Activated T-cell treated with anti-CD3 and anti-CD28 coated beads for 48 hours (primary cell): ENCODE data around the gene DNAJC19.
"Not testable (repeated sequence)": the region's sequence is repeated elsewhere in the genome, so short reads cannot be mapped to it uniquely, and the experiment has no call there.

Experiments
- DNase-seq: peaks from one replicate; pipeline ENCODE4 v3.0.0-alpha.2; 2020; ENCODE audit warnings: low read depth

DNAJC19 gene

DNA sequence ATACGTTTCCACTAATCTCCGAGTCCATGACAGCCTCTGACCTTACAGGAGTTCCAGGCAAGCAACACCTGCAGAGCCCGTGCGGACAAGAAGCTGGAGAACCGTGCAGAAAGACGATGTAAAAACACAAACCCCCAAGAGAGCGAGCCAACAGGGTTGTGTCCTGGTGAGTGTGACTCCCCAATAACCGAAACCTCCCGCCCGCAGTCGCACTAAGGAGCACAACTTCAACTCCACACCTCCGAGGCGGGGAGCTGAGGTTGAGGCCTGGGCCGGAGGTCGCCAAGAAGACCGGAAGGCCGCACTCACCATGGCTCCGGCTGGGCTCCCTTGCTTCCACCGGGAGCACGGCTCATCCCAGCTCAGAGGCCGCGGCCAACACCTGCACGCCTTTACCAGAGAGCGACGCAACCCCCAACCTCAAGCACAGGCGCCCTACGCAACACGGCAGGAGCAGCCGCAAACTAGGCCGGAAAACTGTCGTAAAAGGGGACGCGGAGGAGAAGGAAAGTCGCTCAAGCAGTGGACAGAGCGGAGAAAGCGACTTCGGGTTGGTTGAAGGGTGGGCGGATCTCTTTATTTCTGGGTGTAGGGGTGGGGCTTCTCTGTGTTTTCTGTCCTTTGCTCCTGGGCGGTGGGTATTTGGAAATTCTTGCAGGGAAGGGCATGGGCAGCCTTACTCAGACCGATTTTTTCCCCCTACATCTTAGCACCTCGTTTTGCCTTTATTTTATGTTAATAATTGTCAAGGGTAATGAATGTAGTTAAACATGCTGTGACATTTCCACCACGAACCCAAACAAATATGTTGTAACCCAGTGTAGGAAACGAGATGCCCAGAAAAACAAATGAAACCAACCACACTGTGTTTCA lies at the start of gene DNAJC19:
Gene DNAJC19, minus strand, starts transcription at position 446 of the 873 bp plus-strand sequence. Its CDS starts 134 bp downstream, at position 312.
- DNase-seq: peak; percentile 81

DNA sequence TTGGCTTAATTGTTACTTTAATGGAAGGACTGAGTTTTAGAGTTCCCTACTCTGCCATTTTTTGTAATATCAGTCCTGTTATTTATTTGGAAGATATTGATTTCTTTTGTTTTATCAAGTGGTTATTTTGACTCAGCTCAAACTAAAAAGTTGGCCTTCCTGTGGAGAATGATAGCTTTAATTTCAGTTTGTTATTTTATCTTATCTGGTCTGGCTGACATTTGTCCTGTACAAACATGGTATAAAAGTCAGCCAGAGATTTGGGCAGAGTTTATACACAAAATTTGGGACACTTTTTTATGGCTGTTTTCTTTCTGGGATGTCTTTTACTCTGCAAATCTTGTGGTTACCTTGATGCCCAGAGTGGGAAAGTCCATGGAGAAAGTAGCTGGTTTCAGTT lies 41.4 kb upstream of the DNAJC19 start:
- DNase-seq: no peak

DNA sequence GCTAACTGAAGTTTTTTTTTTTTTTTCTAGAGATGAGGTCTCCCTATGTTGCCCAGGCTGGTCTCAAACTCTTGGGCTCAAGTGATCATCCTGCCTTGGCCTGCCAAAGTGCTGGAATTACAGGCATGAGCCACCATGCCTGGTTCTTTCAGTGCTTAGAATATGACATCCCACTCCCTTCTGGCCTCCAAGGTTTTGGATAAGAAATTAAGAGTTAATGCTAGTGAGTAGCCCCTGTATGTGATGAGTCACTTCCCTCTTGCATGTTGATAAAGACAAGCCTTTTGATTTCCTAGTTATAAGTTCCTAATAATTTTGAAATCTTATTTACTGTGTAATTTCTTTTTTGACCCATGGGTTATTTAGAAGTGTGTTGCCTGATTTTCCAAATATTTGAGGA lies 35.7 kb upstream of the DNAJC19 start:
- no peak for DNase-seq

DNA sequence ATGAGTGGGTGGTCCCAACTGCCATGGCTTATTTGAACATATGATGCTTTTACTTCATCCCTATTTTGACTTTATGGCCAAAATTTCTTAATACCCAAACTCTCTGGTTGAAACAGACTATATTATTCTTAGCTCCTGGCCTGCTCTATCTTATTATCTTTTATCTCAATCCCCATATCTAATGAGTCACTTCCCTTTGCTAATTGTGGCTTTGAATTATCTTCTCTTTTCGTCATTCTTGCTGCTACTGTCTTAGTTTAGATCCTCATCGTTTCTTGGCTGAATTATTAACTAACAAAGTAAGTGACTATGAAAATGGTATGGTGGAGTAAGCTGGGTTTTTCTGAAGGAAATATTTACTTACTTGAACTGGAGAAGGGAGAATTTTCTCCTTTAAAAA lies 28.2 kb upstream of the DNAJC19 start:
- no peak for DNase-seq

DNA sequence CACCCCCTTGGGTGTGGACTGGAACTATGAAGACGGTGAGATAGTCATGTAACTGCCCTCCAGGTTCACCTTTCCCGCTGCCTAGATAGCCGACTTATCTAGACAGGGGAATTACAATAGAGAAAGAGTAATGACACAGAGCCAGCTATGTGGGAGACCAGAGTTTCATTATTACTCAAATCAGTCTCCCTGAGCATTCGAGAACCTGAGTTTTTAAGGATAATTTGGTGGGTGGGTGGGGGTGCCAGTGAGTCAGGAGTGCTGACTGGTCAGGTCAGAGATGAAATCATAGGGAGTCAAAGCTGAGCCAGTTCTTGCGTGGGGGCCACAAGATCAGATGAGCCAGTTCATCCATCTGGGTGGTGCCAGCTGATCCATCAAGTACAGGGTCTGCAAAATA lies 19.7 kb upstream of the DNAJC19 start:
- DNase-seq: peak; percentile 21

DNA sequence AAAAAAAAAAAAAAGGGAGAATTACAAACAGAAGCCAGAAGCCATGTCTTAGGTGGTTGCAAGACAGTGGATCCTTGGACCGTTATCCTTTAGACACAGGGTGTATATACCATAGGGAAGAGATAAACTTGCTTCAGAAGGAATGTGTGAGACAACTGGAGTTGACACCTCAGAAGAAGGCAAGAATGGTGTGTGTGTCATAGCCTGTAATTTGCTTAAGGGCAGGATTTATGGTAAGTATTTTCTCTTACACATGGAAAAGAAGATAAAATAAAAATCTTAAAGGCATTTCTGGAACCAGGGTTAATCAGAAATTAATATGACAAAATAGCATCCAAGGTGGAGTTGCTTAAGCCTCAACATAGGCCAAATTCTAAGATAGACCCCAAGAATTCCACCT lies 19.3 kb upstream of the DNAJC19 start:
- DNase-seq: no peak

DNA sequence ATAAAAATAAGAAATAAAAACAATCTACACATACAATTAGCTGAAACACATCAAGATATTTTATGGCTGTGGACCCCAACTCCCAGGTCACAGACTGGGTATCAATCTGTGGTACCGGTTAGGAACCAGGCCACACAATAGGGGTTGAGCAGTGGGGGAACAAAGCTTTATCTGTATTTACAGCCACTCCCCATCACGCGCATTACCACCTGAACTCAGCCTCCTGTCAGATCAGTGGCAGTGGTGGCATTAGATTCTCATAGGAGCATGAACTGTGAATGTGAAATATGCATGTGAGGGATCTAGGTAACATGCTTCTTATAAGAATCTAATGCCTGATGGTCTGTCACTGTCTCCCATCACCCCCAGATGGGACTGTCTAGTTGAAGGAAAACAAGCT lies 17.7 kb upstream of the DNAJC19 start:
- no peak for DNase-seq

DNA sequence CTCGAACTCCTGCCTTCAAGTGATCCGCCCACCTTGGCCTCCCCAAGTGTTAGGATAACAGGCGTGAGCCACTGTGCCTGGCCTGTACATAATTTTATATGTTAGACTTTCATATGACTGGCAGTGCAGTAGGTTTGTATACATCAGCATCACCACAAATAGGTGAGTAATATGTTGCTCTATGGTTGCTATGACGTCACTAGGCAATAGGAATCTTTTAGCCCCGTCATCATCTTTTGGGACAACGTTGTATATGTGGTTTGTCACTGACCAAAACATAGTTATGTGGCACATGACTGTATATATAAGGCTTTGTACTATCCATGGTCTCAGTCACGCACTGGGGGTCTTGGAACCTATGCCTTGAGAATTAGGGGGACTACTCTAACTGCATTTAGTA lies 17.0 kb upstream of the DNAJC19 start:
- DNase-seq: no peak

DNA sequence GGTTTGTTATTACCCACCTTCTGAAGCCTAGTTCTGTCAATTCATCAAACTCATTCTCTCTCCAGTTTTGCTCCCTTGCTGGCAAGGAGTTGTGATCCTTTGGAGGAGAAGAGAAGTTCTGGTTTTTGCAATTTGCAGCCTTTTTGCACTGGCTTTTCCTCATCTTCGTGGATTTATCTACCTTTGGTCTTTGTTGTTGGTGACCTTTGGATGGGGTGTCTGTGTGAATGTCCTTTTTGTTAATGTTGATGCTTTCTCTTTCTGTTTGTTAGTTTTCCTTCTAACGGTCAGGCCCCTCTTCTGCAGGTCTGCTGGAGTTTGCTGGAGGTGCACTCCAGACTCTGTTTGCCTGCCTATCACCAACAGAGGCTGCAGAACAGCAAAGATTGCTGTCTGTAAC lies 13.9 kb upstream of the DNAJC19 start:
- not testable (repeated sequence) for DNase-seq

DNA sequence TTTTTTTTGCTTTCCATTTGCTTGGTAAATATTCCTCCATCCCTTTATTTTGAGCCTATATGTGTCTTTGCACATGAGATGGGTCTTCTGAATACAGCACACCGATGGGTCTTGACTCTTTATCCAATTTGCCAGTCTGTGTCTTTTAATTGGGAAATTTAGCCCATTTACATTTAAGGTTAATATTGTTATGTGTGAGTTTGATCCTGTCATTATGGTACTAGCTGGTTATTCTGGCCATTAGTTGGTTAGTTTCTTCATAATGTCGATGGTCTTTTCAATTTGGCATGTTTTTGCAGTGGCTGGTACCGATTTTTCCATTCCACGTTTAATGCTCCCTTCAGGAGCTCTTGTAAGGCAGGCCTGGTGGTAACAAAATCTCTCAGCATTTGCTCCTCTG lies 12.8 kb upstream of the DNAJC19 start:
- DNase-seq: not testable (repeated sequence)

DNA sequence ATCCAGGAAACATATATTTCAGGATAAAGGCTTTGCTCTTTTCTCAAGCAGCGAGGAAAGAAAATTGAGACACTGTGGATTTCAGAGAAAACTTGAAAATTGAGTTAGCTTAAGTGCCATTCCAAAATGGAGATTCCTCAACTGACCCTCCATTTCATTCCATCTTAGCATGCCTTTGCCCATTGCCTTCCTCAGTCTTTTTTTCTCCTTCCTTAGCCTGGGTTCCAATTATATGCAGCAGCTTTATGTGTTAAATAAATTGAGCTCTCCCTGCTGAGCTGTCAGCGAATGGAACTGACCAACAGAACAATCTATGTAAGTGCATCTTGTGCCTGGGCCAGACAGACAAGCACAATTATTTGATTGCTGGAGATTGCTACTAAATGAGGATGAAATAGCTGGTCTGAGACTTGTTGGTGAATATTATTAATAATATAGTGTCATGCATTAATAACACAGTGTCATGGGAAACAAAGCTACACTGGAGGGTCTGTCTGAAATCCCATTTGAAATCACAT lies 6.9 kb upstream of the DNAJC19 start:
- DNase-seq: no peak

DNA sequence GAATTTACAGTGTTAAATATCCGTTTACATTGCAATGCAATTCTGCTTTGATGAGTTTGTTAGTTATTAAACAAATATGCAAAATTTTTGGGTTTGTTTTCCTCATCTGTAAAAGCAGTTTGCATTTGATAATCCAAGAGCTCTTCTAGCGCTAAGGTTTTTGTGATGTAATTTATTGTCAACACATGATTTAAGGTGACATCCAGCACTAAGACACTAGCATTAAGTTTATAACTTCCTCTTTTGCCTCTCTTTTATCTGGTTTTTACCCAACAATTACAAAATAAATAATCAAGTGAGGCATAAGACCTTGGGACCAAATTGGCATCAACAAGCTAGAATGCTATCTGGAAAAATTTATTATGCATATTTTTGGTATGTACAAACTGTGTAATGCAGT lies 969 bp upstream of the DNAJC19 start:
- DNase-seq: no peak

DNA sequence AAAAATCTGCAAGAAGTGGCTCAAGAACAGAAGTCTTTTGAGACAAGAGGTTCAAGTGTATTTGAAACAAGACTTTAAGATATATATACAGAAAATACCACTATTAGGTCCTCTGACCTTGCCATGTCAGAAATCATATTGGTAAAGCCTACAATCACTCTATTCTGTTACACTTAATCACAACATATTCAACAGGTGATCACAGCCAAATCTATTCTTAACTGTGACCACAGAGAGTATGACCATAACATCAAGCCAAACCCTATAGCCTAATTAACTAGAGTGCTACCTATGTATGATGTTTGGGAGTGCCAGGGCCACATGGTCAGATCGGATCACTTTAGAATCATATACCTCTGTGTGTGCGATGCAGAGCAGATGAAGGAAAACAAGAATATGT lies 2.2 kb downstream of the DNAJC19 start:
- no peak for DNase-seq

DNA sequence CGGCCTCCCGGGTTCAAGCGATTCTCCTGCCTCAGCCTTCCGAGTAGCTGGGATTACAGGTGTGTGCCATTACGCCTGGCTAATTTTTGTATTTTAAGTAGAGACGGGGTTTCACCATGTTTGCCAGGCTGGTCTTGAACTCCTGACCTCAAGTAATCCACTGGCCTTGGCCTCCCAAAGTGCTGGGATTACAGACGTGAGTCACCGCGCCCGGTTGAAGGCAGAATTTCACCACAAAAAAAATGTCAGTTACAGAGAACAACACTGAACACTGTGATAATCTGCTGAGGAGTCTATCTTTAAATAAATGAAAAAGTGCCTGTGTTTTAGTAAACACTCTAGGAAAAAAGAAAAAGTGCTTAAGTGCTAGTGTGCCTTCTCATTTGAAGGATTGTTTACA lies 3.2 kb downstream of the DNAJC19 start:
- DNase-seq: not testable (repeated sequence)

DNA sequence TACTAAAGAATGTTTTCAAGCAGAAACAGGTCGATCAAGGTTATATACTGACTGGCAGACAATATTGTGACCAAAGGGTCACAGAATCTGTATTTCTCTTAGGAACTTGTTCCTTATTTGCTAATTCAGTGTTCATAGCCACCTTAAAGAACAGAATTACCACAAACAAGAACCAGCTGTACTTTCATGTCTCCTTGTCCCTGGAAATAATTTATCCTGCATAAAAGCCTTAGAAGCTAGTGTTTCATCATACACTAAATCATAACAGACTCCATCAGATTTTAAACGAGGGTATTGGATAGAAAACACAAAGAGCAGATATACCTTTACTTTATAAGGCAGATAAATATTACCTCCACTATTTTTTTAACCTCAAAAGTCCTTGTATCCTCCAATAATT lies 6.4 kb downstream of the DNAJC19 start:
- no peak for DNase-seq

DNA sequence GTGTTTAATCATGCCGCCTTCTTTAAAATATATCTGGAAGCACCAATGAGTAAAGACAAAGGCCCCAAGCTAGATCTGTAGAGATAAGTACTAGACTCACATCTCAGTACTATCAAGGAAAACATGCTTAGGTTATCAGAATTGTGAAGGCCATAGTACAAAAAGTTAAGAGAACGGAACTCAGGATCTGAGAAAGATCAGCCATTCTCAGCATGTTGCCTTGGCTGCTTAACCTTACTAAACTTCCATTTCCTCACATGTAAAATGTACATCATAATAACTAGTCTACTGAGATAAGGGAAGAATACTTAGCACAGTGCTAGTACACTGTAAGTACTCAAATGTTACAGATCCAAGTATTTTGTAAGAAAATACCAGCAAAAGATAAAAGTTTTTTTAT lies 7.6 kb downstream of the DNAJC19 start:
- DNase-seq: no peak

DNA sequence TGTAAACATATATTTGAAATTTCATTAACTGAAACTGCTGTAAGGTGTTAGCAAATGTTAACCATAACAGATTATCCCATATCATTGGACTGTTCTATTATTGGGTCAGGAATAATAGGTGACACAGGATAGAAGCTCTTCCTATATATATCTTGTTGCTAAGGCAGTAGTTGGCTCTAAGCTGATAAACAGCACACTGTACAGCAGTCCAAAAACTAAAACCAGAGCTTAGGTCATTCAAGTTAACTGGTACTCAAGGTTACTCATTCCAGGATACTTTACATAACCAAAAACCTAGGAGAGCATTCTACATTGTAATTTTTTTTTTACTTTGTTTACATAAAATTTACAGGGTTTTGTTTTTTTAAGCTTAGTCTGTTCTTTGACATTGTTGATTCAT lies 8.9 kb downstream of the DNAJC19 start:
- DNase-seq: no peak

DNA sequence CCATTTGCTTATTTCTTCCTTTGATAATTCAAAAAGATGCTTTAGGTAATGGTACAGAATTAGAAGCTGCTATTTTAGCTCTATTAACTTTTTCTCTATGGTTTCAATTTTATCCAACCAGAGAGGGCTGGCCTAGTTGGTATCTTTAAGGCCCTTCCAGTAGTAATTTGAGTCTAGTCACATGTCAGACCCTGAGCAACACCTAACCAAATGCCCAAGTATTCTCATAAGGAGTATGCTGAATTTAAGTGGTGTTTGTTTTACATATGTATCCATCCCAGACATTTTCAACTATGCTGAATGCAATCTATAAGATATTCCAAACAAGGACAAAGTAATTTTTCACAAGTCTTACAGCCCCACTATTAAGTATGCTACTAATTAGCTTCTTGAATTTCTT lies 9.6 kb downstream of the DNAJC19 start:
- no peak for DNase-seq

DNA sequence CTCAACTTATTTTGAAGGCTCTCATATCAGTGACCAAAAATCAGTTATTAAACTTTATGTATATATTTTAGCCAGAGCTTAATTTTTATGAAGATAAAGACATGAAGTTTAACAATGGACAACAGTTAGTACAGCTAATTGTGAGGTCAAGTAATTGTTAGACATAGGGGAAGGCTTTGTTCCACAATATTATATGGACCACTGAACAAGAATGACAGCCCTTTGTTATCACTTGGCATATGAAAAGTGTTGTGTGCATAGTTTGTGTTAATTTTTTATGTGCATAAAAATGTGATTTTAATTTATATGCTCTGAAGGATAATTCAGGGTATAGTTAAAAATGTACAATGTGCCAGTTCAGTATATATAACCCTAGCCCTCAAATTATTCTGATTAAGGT lies 12.0 kb downstream of the DNAJC19 start:
- DNase-seq: no peak

DNA sequence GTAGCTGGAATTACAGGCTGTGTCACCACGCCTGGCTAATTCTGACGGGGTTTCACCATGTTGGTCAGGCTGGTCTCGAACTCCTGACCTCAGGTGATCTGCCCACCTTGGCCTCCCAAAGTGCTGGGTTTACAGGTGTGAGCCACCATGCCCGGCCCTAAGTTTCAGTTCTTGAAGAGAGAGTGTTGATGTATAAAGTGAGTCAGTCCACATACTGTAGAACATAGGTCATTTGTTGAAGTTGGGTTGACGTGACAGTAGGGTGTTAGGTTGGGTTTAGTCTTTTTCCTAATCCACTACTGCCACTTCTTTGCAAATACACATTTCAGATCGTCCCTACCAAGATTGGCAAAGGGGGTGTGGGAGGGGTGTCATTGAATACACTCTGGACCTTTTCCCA lies 15.2 kb downstream of the DNAJC19 start:
- no peak for DNase-seq

DNA sequence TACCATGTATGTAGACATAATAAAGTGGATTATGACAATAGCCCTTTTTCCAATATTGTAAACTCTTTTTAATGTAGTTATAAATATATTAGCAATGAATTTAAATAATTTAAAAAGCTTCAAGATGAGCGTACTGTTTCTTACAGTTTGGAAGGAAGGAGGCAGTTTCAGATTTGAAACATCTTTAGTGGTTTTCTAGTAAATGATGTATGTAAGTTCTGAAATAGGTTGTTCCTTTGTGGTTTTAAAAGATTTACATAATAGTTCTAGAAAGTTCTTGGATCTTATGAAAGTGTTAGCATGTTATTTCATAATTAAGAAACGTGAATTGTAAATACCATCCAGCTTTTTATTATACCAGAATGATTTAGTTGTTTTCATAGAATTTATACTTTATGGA lies 16.0 kb downstream of the DNAJC19 start:
- DNase-seq: no peak

DNA sequence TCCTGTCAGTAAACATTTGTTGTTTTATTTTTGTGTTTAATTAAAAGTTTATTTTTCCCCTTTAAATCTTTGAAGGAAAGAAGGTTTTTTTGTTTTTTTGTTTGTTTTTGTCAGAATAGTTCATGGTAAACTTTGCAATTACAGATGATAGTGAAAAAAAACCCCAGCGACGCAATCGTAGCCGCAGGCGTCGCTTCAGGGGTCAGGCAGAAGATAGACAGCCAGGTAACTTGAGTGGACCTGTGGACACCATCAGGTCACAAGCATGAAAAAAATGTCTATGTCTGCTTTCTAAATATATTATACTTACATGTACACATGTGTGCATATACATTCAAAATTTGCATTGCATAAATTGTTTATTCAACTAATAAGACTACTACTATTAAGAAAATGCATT lies 18.6 kb downstream of the DNAJC19 start:
- DNase-seq: no peak

DNA sequence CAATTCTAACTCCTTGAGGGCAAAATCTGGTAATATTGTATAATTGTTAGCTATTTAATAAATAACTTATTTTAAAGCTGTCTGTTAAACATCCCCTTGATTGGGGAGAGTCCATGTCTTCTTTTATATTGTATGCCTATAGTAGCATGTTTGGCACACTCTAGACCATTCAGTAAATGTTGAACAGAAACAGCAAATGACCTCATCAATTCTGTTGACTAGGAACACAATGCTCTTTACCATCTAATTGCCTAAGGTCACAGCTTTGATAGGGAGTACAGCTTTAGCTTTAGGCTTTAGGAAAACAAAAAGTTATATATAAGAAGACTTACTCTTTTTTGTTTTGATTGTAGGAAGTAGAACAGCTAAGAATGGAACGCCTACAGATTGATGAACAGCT lies 27.0 kb downstream of the DNAJC19 start:
- no peak for DNase-seq

DNA sequence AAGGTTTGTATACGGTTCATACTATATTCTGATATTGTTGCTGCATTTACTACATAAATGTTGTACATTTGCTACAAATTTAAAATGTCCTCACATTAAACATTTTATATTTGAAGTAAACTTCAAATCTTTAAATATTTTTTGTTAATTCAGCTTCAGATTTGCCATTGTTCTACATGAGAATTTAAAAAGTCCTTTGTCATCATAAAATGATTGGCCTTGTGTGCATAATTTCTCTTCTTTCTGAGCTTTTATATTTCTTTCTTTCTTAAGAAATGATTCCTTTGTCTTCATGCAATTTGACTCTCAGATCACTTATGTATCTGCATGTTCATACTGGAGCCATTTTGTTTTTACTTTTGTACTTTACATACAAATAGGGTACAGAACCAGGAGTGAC lies 28.0 kb downstream of the DNAJC19 start:
- no peak for DNase-seq
